NCI-H774 (cell line): ENCODE results near the gene CYBC1.

Experiments
- DNase-seq: peaks from one replicate; lab custom pipeline; 2025; lab: John Stamatoyannopoulos, UW

CYBC1 gene

DNA sequence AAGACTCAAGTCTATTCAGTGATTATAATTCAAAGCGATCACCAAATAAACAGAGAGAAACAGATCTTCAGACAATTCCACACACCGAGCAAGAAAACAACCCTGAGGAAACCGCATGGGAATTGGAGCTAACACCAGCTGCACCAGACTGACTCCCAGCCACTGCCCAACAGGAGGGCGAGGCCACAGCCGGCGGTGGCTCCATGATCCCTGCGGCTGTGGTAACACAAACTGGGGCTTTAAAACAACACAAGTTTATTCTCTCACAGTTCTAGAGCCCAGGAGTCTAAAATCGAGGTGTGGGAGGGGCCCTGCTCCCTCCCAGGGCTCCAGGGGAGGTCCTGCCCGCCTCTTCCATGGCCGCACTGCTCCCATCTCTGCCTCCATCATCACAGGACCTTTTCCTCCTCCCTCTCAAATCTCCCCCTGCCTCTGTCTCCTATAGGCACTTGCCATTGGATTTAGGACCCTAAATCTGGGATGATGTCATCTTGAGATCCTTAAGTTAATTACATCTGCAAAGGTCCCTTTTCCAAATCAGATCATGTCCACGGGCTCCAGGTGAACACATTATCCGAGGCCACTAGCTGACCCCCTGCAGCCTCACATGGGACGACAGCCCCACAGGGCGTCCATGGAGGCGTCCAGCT lies 42.1 kb downstream of the CYBC1 start:
- no peak for DNase-seq

- DNase-seq, result no peak
Measured at GRCh38 chr17:82407255-82407654, 43.3 kb downstream of the CYBC1 start.

DNA sequence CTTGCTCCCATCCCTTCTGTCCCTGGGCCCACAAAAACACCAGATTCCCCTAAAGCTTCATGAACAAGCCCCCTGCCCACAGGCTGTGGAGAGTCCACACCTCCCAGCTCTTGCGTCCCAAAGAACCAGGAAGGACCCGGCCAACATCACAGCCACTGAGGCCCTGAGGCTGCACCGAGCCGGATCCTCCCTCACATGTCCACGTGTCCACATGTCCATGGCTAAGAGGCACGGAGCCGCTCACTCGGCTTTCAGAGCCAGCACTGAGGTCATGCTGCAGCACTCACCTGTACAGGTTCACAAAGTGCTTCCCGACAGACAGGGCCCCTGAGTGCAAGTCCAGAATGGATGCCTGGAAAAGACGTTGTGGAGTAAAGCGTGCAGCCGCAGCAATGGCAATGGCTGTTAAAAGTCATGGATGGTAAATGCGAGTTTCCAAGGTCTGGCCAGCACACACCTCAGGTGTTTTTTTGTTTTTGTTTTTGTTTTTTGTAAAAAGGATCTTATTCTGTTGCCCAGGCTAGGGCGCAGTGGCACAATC lies 44.4 kb downstream of the CYBC1 start:
- no peak for DNase-seq

GRCh38 chr17:82405051-82405450 lies 45.5 kb downstream of the CYBC1 start:
- DNase-seq, result no peak

- DNase-seq, result no peak
Measured at GRCh38 chr17:82403662-82404660, 46.6 kb downstream of the CYBC1 start.

DNA sequence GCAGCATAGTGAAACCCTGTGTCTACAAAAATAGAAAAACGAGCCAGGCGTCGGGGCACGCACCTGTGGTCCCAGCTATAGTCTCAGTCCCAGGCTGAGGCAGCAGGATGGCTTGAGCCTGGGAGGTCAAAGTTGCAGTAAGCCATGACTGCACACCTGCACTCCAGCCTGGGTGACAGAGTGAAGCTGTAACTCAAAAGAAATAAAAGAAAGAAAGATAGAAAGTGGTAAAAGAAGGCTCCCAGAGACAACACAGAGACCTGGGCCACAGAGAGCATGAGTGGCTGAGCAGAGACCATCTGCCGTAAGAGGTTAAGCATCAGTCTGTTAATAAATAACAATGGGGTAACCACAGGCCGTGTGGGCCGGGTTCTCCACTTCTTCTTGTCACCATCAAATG lies 47.7 kb downstream of the CYBC1 start:
- no peak for DNase-seq

- DNase-seq, result no peak
Measured at GRCh38 chr17:82400830-82401229, 49.7 kb downstream of the CYBC1 start.

GRCh38 chr17:82400206-82400605 lies 50.3 kb downstream of the CYBC1 start:
- no peak for DNase-seq

DNA sequence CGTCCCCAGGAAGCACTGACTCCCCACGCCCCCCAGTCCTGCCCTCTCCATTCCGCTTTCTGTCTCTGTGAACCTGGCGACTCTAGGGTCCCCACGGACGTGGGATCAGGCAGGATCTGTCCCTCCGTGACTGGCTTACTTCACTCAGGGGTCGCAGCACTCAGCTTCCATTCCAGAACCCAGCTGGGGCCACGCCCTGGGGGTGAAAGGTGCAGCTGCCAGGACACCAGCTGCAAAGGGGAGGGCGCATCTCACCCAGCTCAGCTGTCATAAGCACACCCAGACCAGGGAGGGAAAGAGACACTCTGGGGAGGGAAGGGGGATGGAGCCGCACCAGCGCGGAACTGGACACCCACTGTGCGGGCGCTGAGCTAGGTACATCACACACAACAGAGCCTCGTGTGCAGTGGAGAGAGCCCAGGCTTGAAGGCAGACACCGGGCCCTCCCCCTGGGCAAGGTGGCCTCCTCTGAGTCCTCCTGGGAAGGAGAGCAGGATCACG lies 50.9 kb downstream of the CYBC1 start:
- no peak for DNase-seq

GRCh38 chr17:82399041-82399441 lies 51.5 kb downstream of the CYBC1 start:
- no peak for DNase-seq

- DNase-seq, result no peak
Measured at GRCh38 chr17:82397449-82398335, 52.9 kb downstream of the CYBC1 start.

DNA sequence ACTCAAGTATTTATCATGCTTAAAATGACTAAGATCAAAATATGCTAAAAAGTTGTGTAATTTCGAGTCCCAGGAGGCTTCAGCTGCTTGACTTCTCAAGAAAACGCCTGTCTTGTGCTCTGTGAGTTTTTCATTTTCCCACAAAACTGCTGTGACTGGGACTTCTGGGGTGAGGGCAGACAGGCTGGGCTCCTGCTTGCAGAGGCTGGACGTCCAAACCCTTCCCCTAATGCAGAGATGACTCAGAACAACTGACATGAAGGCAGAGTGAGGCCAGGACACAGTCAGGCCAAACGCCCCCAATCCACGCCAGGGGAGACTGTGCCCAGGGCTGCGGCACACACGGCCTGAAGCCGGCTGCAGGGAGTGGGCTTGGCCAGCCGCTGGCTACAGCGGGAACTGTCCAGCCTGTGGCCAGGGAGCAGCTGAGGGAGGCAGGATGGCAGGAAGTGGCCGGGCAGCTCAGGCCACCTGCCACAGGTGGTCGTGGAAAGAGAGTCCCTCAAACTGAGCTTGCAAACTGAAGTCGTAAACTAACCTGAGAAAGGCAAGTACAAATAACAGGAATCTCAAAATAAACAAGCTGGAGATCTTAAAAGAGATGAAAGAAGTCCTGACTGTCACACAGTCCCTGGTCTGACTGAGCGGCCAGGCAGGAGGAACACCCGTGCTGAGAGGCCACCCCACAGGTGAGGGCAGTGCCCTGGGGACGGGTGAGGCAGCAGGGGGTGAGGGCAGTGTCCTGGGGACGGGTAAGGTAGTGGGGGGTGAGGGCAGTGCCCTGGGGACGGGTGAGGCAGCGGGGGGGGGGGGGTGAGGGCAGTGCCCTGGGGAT lies 53.7 kb downstream of the CYBC1 start:
- no peak for DNase-seq

GRCh38 chr17:82394278-82394677 lies 56.3 kb downstream of the CYBC1 start:
- no peak for DNase-seq

- DNase-seq, result no peak
Measured at GRCh38 chr17:82392941-82393340, 57.6 kb downstream of the CYBC1 start.
